HUDEP-2 (cell line): ENCODE results near the gene SFT2D3.

Experiments
- DNase-seq, 76 experiments: peaks; one replicate each; lab custom pipeline; 2025; ENCODE audit not compliant: unreplicated experiment in 76 of 76; lab: John Stamatoyannopoulos, UW

Gene SFT2D3

GRCh38 chr2:127664065-127664894 lies 37.0 kb upstream of the SFT2D3 start:
- DNase-seq: no peak

- no peak for DNase-seq
These were observed 36.4 kb upstream of the SFT2D3 start for GRCh38 chr2:127664895-127665225.

GRCh38 chr2:127665267-127665893 lies 35.9 kb upstream of the SFT2D3 start:
- DNase-seq: no peak

- DNase-seq: no peak
These were observed 32.2 kb upstream of the SFT2D3 start for GRCh38 chr2:127669056-127669455.

- DNase-seq: no peak
These were observed 31.0 kb upstream of the SFT2D3 start for GRCh38 chr2:127670055-127670956.

GRCh38 chr2:127670957-127671290 lies 30.4 kb upstream of the SFT2D3 start:
- no peak for DNase-seq

GRCh38 chr2:127671557-127672302 lies 29.6 kb upstream of the SFT2D3 start:
- DNase-seq: no peak

GRCh38 chr2:127672341-127673224 lies 28.7 kb upstream of the SFT2D3 start:
- no peak for DNase-seq

- DNase-seq: no peak
These were observed 27.8 kb upstream of the SFT2D3 start for GRCh38 chr2:127673291-127674069.

- peak in 10 of 76 experiments; percentile 4 to 31 (median 10) for DNase-seq
These were observed 26.8 kb upstream of the SFT2D3 start for GRCh38 chr2:127674241-127675209.

GRCh38 chr2:127675331-127676261 lies 25.7 kb upstream of the SFT2D3 start, which contains the start of gene LIMS2:
LIMS2 (minus strand) TSS chr2:127675530; CDS start chr2:127675024, 506 bp downstream.
- no peak for DNase-seq

GRCh38 chr2:127676906-127677305 lies 24.4 kb upstream of the SFT2D3 start:
- no peak for DNase-seq

- no peak for DNase-seq
These were observed 22.8 kb upstream of the SFT2D3 start for GRCh38 chr2:127678531-127678930.

- no peak for DNase-seq
These were observed 22.3 kb upstream of the SFT2D3 start for GRCh38 chr2:127678991-127679390.

- no peak for DNase-seq
These were observed 21.5 kb upstream of the SFT2D3 start for GRCh38 chr2:127679680-127680361.

GRCh38 chr2:127680706-127681287 lies 20.5 kb upstream of the SFT2D3 start:
- DNase-seq: no peak
